SK-N-SH treated with all-trans-retinoic acid at 6 μM for 48 hours (cell line): Measurements from ENCODE around the gene SMYD3.

Experiments used
- ATAC-seq: fragments of 200-7000 bp; cut with Tn5 transposase; 3 replicates; pipeline ENCODE4 v1.9.1; 2020; ENCODE audit warnings: mild to moderate bottlenecking, moderate library complexity
- ARNTL ChIP-seq: fragments of 450-650 bp; formaldehyde crosslinking; IDR thresholded peaks from 2 replicates; pipeline ENCODE4 v1.5.0; 2020; ENCODE audit warnings: low read depth, mild to moderate bottlenecking, moderate library complexity, borderline replicate concordance
- CREB5 ChIP-seq: fragments of 250-450 bp; sonication (Bioruptor Pico); IDR thresholded peaks from 2 replicates; pipeline ENCODE4 v1.5.1; 2020; ENCODE audit warnings: low read depth, mild to moderate bottlenecking, moderate library complexity
- CSDC2 ChIP-seq: fragments of 250-450 bp; sonication (Bioruptor Pico); IDR thresholded peaks from 2 replicates; pipeline ENCODE4 v1.5.0; 2020; ENCODE audit warnings: mild to moderate bottlenecking, moderate library complexity
- ESRRG ChIP-seq: fragments of 250-450 bp; sonication (Bioruptor Pico); IDR thresholded peaks from 2 replicates; pipeline ENCODE4 v1.6.1; 2021; ENCODE audit warnings: mild to moderate bottlenecking
- GLIS3 ChIP-seq: fragments of 250-450 bp; sonication (Bioruptor Pico); IDR thresholded peaks from 2 replicates; pipeline ENCODE4 v1.5.0; 2020; ENCODE audit warnings: mild to moderate bottlenecking, moderate library complexity
- ISL1 ChIP-seq: fragments of 250-450 bp; sonication (Bioruptor Pico); IDR thresholded peaks from 2 replicates; pipeline ENCODE4 v2.1.2; 2022; ENCODE audit warnings: mild to moderate bottlenecking, moderate library complexity
- OSR1 ChIP-seq: fragments of 250-450 bp; sonication (Bioruptor Pico); IDR thresholded peaks from 2 replicates; pipeline ENCODE4 v1.8.0; 2022; ENCODE audit warnings: moderate library complexity, mild to moderate bottlenecking, inconsistent platforms
- TCF4 ChIP-seq: fragments of 250-450 bp; sonication (Bioruptor Pico); IDR thresholded peaks from 2 replicates; pipeline ENCODE4 v1.8.0; 2021; ENCODE audit warnings: mild to moderate bottlenecking, moderate library complexity, borderline replicate concordance
- TOX ChIP-seq: fragments of 250-450 bp; sonication (Bioruptor Pico); IDR thresholded peaks from 2 replicates; pipeline ENCODE4 v1.8.0; 2021; ENCODE audit warnings: mild to moderate bottlenecking, moderate library complexity, borderline replicate concordance
- ZC3H10 ChIP-seq: fragments of 250-450 bp; sonication (Bioruptor Pico); IDR thresholded peaks from 2 replicates; pipeline ENCODE4 v1.5.1; 2021; ENCODE audit warnings: mild to moderate bottlenecking, moderate library complexity
- ZFP30 ChIP-seq: fragments of 450-650 bp; formaldehyde crosslinking; IDR thresholded peaks from 2 replicates; pipeline ENCODE4 v1.5.0; 2022; ENCODE audit warnings: mild to moderate bottlenecking, moderate library complexity
- ZNF565 ChIP-seq: fragments of 450-650 bp; formaldehyde crosslinking; conservative IDR thresholded peaks from 2 replicates; pipeline ENCODE4 v1.5.0; 2020; ENCODE audit warnings: low read depth, mild to moderate bottlenecking, moderate library complexity
- ZNF70 ChIP-seq: fragments of 450-650 bp; formaldehyde crosslinking; IDR thresholded peaks from 2 replicates; pipeline ENCODE4 v1.5.0; 2020; ENCODE audit warnings: mild to moderate bottlenecking, moderate library complexity
- TF ChIP-seq, protein P1 (sequence below): fragments of 250-450 bp; sonication (Bioruptor Pico); IDR thresholded peaks from 2 replicates; pipeline ENCODE4 v1.5.0; 2020; ENCODE audit warnings: mild to moderate bottlenecking, moderate library complexity
- TF ChIP-seq, protein P2 (sequence below): fragments of 250-450 bp; sonication (Bioruptor Pico); IDR thresholded peaks from 2 replicates; pipeline ENCODE4 v1.8.0; 2020; ENCODE audit warnings: mild to moderate bottlenecking, moderate library complexity, borderline replicate concordance

Gene SMYD3

DNA sequence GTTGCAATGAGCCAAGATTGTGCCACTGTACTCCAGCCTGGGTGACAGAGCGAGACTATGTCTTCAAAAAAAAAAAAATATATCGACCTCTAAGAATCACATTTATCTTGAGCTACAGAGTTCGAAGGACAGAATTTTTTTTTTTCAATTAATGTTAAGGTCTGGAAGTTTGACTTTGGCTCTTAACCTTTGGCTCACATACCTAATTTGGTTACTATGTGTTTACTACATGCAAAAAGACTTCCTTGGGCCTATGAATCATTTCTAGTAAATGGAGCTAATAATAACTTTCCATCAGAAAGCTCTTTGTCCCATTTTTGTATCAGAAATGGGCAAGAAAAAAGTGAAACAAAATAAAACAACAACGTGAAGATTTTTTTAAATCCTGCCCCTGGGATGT, 351.2 kb downstream of the SMYD3 start:
- ATAC-seq = peak; percentile 75
- TF ChIP-seq ZFP30 (CRISPR knock-in tag) (no peak), TCF4 (CRISPR knock-in tag) (no peak), TOX (0 out of 2 replicates have a peak, but pooled peaks have one; percentile 43)

GRCh38 chr1:246153796-246154212, 353.3 kb downstream of the SMYD3 start:
- no peak; the same call in 2 of the 3 replicates for ATAC-seq
- TF ChIP-seq ZC3H10 (CRISPR knock-in tag) = 0 out of 2 replicates have a peak, but pooled peaks have one; percentile 33
- TF ChIP-seq, protein P1, sequence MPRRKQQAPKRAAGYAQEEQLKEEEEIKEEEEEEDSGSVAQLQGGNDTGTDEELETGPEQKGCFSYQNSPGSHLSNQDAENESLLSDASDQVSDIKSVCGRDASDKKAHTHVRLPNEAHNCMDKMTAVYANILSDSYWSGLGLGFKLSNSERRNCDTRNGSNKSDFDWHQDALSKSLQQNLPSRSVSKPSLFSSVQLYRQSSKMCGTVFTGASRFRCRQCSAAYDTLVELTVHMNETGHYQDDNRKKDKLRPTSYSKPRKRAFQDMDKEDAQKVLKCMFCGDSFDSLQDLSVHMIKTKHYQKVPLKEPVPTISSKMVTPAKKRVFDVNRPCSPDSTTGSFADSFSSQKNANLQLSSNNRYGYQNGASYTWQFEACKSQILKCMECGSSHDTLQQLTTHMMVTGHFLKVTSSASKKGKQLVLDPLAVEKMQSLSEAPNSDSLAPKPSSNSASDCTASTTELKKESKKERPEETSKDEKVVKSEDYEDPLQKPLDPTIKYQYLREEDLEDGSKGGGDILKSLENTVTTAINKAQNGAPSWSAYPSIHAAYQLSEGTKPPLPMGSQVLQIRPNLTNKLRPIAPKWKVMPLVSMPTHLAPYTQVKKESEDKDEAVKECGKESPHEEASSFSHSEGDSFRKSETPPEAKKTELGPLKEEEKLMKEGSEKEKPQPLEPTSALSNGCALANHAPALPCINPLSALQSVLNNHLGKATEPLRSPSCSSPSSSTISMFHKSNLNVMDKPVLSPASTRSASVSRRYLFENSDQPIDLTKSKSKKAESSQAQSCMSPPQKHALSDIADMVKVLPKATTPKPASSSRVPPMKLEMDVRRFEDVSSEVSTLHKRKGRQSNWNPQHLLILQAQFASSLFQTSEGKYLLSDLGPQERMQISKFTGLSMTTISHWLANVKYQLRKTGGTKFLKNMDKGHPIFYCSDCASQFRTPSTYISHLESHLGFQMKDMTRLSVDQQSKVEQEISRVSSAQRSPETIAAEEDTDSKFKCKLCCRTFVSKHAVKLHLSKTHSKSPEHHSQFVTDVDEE (CRISPR knock-in tag) = no peak
- TF ChIP-seq ZFP30 (CRISPR knock-in tag) = no peak

DNA sequence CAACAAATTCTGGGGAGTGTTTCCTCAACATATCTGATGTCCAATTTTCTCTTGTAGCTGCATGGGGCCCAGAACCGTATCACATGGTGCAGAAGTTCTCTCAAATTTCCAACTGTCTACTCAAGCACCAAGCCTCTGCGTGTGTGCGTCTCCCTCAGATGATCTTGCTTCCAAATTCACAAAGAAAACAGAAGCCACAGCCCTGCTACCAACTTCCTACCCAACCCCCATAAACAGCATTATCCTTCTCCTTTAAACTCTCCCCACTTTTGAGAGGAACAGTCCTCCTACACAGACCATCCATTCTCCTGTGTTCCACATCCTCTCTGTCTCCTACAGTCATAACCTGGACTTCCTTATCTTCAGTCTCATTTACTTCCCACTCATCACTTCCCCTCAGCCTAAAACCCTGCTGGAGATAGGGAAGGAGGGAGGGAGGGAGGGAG, 354.1 kb downstream of the SMYD3 start:
- ATAC-seq = no peak
- TF ChIP-seq, protein P1 (CRISPR knock-in tag) = no peak

GRCh38 chr1:246151796-246152434, 355.2 kb downstream of the SMYD3 start:
- 0 out of 3 replicates have a peak, but pooled peaks have one; percentile 15 for ATAC-seq
- no peak for TF ChIP-seq ZC3H10 (CRISPR knock-in tag)
- TF ChIP-seq CSDC2 (CRISPR knock-in tag) = no peak
- no peak for TF ChIP-seq GLIS3
- TF ChIP-seq ZNF70 (CRISPR knock-in tag) = no peak
- no peak for TF ChIP-seq TCF4 (CRISPR knock-in tag)
- TF ChIP-seq ESRRG = no peak
- TF ChIP-seq OSR1 (CRISPR knock-in tag) = no peak
- no peak for TF ChIP-seq ARNTL (CRISPR knock-in tag)

GRCh38 chr1:246149543-246149942, 357.5 kb downstream of the SMYD3 start:
- no peak for ATAC-seq
- TF ChIP-seq ZFP30 (CRISPR knock-in tag) (no peak), OSR1 (CRISPR knock-in tag) (no peak), ZNF565 (CRISPR knock-in tag) (no peak), GLIS3 (no peak), CREB5 (CRISPR knock-in tag) (no peak), ARNTL (CRISPR knock-in tag) (no peak), ISL1 (CRISPR knock-in tag) (no peak), TCF4 (CRISPR knock-in tag) (no peak)
- TF ChIP-seq, protein P2, sequence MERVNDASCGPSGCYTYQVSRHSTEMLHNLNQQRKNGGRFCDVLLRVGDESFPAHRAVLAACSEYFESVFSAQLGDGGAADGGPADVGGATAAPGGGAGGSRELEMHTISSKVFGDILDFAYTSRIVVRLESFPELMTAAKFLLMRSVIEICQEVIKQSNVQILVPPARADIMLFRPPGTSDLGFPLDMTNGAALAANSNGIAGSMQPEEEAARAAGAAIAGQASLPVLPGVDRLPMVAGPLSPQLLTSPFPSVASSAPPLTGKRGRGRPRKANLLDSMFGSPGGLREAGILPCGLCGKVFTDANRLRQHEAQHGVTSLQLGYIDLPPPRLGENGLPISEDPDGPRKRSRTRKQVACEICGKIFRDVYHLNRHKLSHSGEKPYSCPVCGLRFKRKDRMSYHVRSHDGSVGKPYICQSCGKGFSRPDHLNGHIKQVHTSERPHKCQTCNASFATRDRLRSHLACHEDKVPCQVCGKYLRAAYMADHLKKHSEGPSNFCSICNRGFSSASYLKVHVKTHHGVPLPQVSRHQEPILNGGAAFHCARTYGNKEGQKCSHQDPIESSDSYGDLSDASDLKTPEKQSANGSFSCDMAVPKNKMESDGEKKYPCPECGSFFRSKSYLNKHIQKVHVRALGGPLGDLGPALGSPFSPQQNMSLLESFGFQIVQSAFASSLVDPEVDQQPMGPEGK = no peak
- TF ChIP-seq, protein P1 (CRISPR knock-in tag) = no peak
